Choroid plexus epithelial cell (primary cell): ENCODE data around the gene LIN52.

Source experiments
- DNase-seq: peaks from one replicate; pipeline ENCODE4 v3.0.0-alpha.2; 2010; ENCODE audit warnings: low read depth
- H3K4me3 ChIP-seq: 2 replicates; pipeline ENCODE4 v1.5.1; 2011; ENCODE audit warnings: low read depth, mild to moderate bottlenecking, control low read depth, low read length, moderate library complexity
- CTCF ChIP-seq: conservative IDR thresholded peaks from 2 replicates; pipeline ENCODE4 v1.5.1; 2011; ENCODE audit warnings: low read depth, mild to moderate bottlenecking, control low read depth, inconsistent platforms, low read length, moderate library complexity

Gene LIN52

GRCh38 chr14:74133833-74134481 lies 49.2 kb downstream of the LIN52 start:
- TF ChIP-seq CTCF, result no peak
- H3K4me3 ChIP-seq, result no peak overlapping the region

GRCh38 chr14:74134484-74134883 lies 49.7 kb downstream of the LIN52 start:
- DNase-seq, result no peak
- TF ChIP-seq CTCF, result no peak
- no peak overlapping the region for H3K4me3 ChIP-seq

More at GRCh38 chr14:74133833-74134481, 49.2 kb downstream of the LIN52 start:
- no peak for DNase-seq

DNA sequence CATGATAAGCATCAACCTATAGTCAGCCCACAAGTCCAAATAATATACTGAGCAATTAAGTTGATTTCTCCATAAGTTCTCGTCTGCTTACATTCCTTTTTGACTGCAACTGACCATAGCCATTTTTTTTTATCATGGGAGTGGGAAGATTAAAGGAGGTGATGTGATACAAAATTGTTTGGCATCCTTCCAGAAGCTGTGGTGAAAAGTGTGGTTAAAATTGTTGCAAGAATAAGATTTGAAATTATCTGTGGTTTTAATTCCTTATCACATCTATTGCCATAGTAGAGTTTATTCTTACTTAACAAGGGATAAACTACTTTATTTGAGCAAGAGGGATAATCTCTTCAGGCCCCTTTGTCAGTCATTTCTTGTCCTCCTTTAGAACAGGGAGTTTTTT lies 50.7 kb downstream of the LIN52 start:
- no peak for TF ChIP-seq CTCF
- DNase-seq, result peak; percentile 84
- H3K4me3 ChIP-seq, result no peak overlapping the region

DNA sequence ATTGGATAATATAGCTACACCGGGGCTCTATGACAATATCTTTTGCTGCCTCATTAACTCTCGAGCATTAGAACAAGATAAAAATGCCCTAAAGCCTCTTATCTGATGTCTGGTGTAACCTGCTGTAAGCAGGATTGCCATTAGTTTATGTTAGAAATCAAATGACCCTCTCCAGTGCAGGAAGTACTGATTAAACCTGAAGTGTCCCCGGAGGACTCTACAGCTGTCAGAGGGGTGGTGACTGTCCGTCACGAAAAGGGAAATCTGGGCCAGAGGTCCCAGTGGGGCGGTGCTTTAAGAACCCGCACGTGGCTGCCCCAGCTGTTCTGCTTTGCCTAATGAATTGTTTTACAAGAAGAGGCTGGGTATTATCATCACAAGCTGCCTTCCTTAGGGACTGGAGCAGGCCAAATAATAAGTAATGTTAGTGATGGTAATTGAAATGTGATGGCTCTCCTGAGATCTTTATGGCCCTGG lies 55.7 kb downstream of the LIN52 start:
- H3K4me3 ChIP-seq, result no peak overlapping the region
- TF ChIP-seq CTCF, result no peak
- DNase-seq, result peak; percentile 16

DNA sequence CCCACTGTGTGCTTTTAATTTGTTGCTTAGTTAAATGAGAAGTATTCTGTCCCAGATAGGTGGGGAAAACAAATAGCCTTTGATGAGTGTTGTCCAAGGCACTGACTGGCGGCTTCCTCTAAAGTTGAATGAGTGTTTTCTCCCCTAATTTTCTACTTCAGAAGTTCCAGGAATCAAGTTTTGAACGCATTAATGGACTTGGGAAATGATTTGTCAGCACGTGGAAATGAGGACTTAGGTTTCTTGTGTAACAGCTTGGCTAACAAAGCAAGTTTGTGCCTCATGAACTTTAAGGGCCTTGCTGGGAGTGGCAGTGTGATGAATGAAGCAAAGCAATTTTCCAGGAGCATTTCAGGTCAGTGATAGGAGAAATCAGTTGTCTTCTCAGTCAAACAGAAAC lies 56.9 kb downstream of the LIN52 start:
- TF ChIP-seq CTCF, result no peak
- DNase-seq, result peak; percentile 18
- no peak overlapping the region for H3K4me3 ChIP-seq

DNA sequence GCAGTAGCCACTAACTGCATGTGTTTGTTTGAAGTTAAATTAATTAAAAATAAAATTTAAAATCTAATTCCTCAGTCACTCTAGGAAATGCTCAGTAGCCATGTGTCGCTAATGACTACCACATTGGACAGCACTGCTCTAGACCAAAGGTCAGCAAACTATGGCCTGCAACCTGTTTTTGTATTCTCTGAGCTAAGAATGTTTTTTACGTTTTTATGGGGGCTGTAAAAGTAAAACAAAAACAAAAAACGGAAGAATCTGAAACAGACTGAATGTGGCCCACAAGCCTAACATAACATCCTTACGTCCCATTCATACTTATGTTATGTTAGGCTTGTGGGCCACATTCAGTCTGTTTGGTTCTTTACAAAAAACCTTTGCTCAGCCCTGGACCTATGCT lies 57.8 kb downstream of the LIN52 start:
- H3K4me3 ChIP-seq, result no peak overlapping the region
- no peak for DNase-seq
- no peak for TF ChIP-seq CTCF

- no peak for DNase-seq
- TF ChIP-seq CTCF, result no peak
- H3K4me3 ChIP-seq, result no peak overlapping the region
Observed at GRCh38 chr14:74144789-74145188, 60.0 kb downstream of the LIN52 start.
